OCI-LY1 (cell line): ENCODE results near the gene KBTBD12.

Experiments used
- H2AFZ ChIP-seq: fragments of 200-600 bp; sonication (generic), shearing (Covaris generic); 2 replicates; pipeline ENCODE4 v1.6.0; 2014; ENCODE audit warnings: antibody characterized with exemption, mild to moderate bottlenecking, low read length
- H3F3A ChIP-seq: fragments of 200-600 bp; sonication (generic), shearing (Covaris generic); 2 replicates; pipeline ENCODE4 v1.6.0; 2014; ENCODE audit warnings: mild to moderate bottlenecking, antibody characterized with exemption, low read length, moderate library complexity; ENCODE audit not compliant: insufficient read depth
- H3K27ac ChIP-seq: fragments of 200-600 bp; sonication (generic); 2 replicates; pipeline ENCODE4 v1.5.1; 2014; ENCODE audit warnings: low read length, mixed run types, mild to moderate bottlenecking, low read depth; ENCODE audit not compliant: poor library complexity, severe bottlenecking
- H3K27me3 ChIP-seq: fragments of 200-600 bp; sonication (generic); 2 replicates; pipeline ENCODE4 v1.6.0; 2014; ENCODE audit warnings: antibody characterized with exemption, mild to moderate bottlenecking, low read length, moderate library complexity; ENCODE audit not compliant: insufficient read depth
- H3K36me3 ChIP-seq: fragments of 200-600 bp; sonication (generic); 2 replicates; pipeline ENCODE4 v1.6.1; 2014; ENCODE audit warnings: mild to moderate bottlenecking, antibody characterized with exemption, low read length, moderate library complexity, mixed read lengths; ENCODE audit not compliant: insufficient read depth
- H3K4me1 ChIP-seq: fragments of 200-600 bp; sonication (generic); 2 replicates; pipeline ENCODE4 v1.5.1; 2014; ENCODE audit warnings: mild to moderate bottlenecking, low read length, moderate library complexity; ENCODE audit not compliant: insufficient read depth, severe bottlenecking
- H3K4me2 ChIP-seq: fragments of 200-600 bp; sonication (generic), shearing (Covaris generic); 2 replicates; pipeline ENCODE4 v1.6.1; 2014; ENCODE audit warnings: low read length
- H3K4me3 ChIP-seq: fragments of 200-600 bp; sonication (generic); 2 replicates; pipeline ENCODE4 v1.5.1; 2014; ENCODE audit warnings: low read length, low read depth, mild to moderate bottlenecking, mixed read lengths; ENCODE audit not compliant: poor library complexity, severe bottlenecking
- H3K79me2 ChIP-seq: fragments of 200-600 bp; shearing (Covaris generic); 2 replicates; pipeline ENCODE4 v1.6.1; 2016; ENCODE audit warnings: mixed run types, low read length, mixed read lengths; ENCODE audit not compliant: insufficient read depth
- H3K9ac ChIP-seq: fragments of 200-600 bp; sonication (generic), shearing (Covaris generic); 2 replicates; pipeline ENCODE4 v1.6.1; 2014; ENCODE audit warnings: mild to moderate bottlenecking, low read length, mixed read lengths
- H3K9me2 ChIP-seq: fragments of 200-600 bp; sonication (generic), shearing (Covaris generic); 2 replicates; pipeline ENCODE4 v1.6.1; 2014; ENCODE audit warnings: low read depth, mild to moderate bottlenecking, low read length, mixed read lengths
- H3K9me3 ChIP-seq: fragments of 200-600 bp; shearing (Covaris generic); 2 replicates; pipeline ENCODE4 v1.6.1; 2014; ENCODE audit warnings: low read length, mixed read lengths
- H4K20me1 ChIP-seq: fragments of 200-600 bp; sonication (generic), shearing (Covaris generic); 2 replicates; pipeline ENCODE4 v1.6.0; 2016; ENCODE audit warnings: mild to moderate bottlenecking, low read length; ENCODE audit not compliant: insufficient read depth
- CTCF ChIP-seq: fragments of 200-600 bp; sonication (generic), shearing (Covaris generic); IDR thresholded peaks from 2 replicates; pipeline ENCODE4 v1.5.1; 2017; ENCODE audit warnings: mild to moderate bottlenecking, antibody characterized with exemption, low read length, moderate library complexity, mixed read lengths
- EZH2 ChIP-seq: fragments of 200-600 bp; sonication (generic), shearing (Covaris generic); IDR thresholded peaks from 2 replicates; pipeline ENCODE4 v1.8.0; 2017; ENCODE audit warnings: borderline replicate concordance, mixed run types, mild to moderate bottlenecking, antibody characterized with exemption, low read length, moderate library complexity, mixed read lengths

Gene KBTBD12

GRCh38 chr3:127985216-127985615 lies 70.2 kb downstream of the KBTBD12 start:
- no peak overlapping the region for H3K9ac ChIP-seq

GRCh38 chr3:127985655-127986225 lies 70.7 kb downstream of the KBTBD12 start:
- Histone ChIP-seq H4K20me1 (no peaks in the 10 kb centered on the region), H3K9me3 (no peaks in the 10 kb centered on the region), H3K4me3 (no peak overlapping the region), H3K27me3 (peaks cover 5% of the 10 kb centered on the region; the same call in 1 of the 2 replicates), H3K9me2 (no peaks in the 10 kb centered on the region), H3F3A (no peaks in the 10 kb centered on the region), H3K4me2 (no peak overlapping the region), H3K4me1 (no peaks in the 10 kb centered on the region), H3K9ac (no peak overlapping the region), H3K36me3 (no peaks in the 10 kb centered on the region), H2AFZ (no peak overlapping the region), H3K27ac (no peak overlapping the region), H3K79me2 (no peaks in the 10 kb centered on the region)
- no peak for TF ChIP-seq CTCF
- TF ChIP-seq EZH2: no peak

More at GRCh38 chr3:127985216-127985615, 70.2 kb downstream of the KBTBD12 start:
- Histone ChIP-seq H2AFZ (no peak overlapping the region), H3F3A (no peaks in the 10 kb centered on the region), H3K36me3 (no peaks in the 10 kb centered on the region), H3K27ac (no peak overlapping the region), H3K9me2 (no peaks in the 10 kb centered on the region), H3K4me1 (no peaks in the 10 kb centered on the region), H3K9me3 (no peaks in the 10 kb centered on the region), H3K4me3 (no peak overlapping the region), H3K27me3 (peaks cover 5% of the 10 kb centered on the region; the same call in 1 of the 2 replicates), H3K79me2 (no peaks in the 10 kb centered on the region), H3K4me2 (no peak overlapping the region), H4K20me1 (no peaks in the 10 kb centered on the region)
- TF ChIP-seq CTCF (no peak), EZH2 (no peak)

- no peaks in the 10 kb centered on the region for H3K9me2 ChIP-seq
- no peak overlapping the region for H3K9ac ChIP-seq
- H3K36me3 ChIP-seq: no peaks in the 10 kb centered on the region
- no peaks in the 10 kb centered on the region for H3F3A ChIP-seq
- TF ChIP-seq CTCF: no peak
- TF ChIP-seq EZH2: no peak
- peaks cover 5% of the 10 kb centered on the region; the same call in 1 of the 2 replicates for H3K27me3 ChIP-seq
- no peaks in the 10 kb centered on the region for H3K9me3 ChIP-seq
- H2AFZ ChIP-seq: no peak overlapping the region
- no peak overlapping the region for H3K4me3 ChIP-seq
- no peaks in the 10 kb centered on the region for H4K20me1 ChIP-seq
- H3K27ac ChIP-seq: no peak overlapping the region
- no peak overlapping the region for H3K4me2 ChIP-seq
- no peaks in the 10 kb centered on the region for H3K4me1 ChIP-seq
- no peaks in the 10 kb centered on the region for H3K79me2 ChIP-seq
Measured at GRCh38 chr3:127986803-127987202, 71.8 kb downstream of the KBTBD12 start.
